GM23338 (cell line): Measurements from ENCODE around the gene TRAPPC3L. TPM values are rescaled to one million over a fixed set of nuclear protein-coding genes. Genes with fewer than 3 reads are reported as not detected.

Experiments
- ATAC-seq: fragments of 200-7000 bp; cut with Tn5 transposase; 3 replicates; pipeline ENCODE4 v1.9.1; 2020
- DNase-seq: peaks from one replicate; pipeline ENCODE4 v3.0.0-alpha.2; 2015; ENCODE audit warnings: low spot score
- H2AFZ ChIP-seq: fragments of 200-600 bp; sonication (generic); 2 replicates; pipeline ENCODE4 v1.8.0; 2016; ENCODE audit warnings: antibody characterized with exemption, mild to moderate bottlenecking, moderate library complexity
- H3F3A ChIP-seq: fragments of 200-600 bp; sonication (generic); replicated peaks from 2 replicates; pipeline ENCODE4 v1.8.0; 2017; ENCODE audit warnings: antibody characterized with exemption, mixed run types, low read depth
- H3K27ac ChIP-seq: fragments of 200-600 bp; sonication (generic); 2 replicates; pipeline ENCODE4 v1.6.1; 2016; ENCODE audit warnings: low read depth
- H3K27me3 ChIP-seq: fragments of 200-600 bp; sonication (generic); 2 replicates; pipeline ENCODE4 v1.8.0; 2016; ENCODE audit warnings: mild to moderate bottlenecking, mixed run types, moderate library complexity; ENCODE audit not compliant: insufficient read depth
- H3K36me3 ChIP-seq: fragments of 200-600 bp; sonication (generic); 2 replicates; pipeline ENCODE4 v1.8.0; 2016; ENCODE audit warnings: mild to moderate bottlenecking; ENCODE audit not compliant: insufficient read depth
- H3K4me1 ChIP-seq: fragments of 200-600 bp; sonication (generic); 2 replicates; pipeline ENCODE4 v1.8.0; 2016; ENCODE audit warnings: mild to moderate bottlenecking, moderate library complexity; ENCODE audit not compliant: insufficient read depth
- H3K4me2 ChIP-seq: fragments of 200-600 bp; sonication (generic); 2 replicates; pipeline ENCODE4 v1.7.1; 2017; ENCODE audit warnings: mixed run types
- H3K4me3 ChIP-seq: fragments of 200-600 bp; sonication (generic); 2 replicates; pipeline ENCODE4 v1.6.1; 2016; ENCODE audit warnings: mixed run types
- H3K79me2 ChIP-seq: fragments of 200-600 bp; sonication (generic); replicated peaks from 2 replicates; pipeline ENCODE4 v1.8.0; 2017; ENCODE audit warnings: mild to moderate bottlenecking; ENCODE audit not compliant: insufficient read depth
- H3K9me2 ChIP-seq: fragments of 200-600 bp; sonication (generic); 2 replicates; pipeline ENCODE4 v1.8.0; 2017; ENCODE audit not compliant: insufficient read depth
- H4K20me1 ChIP-seq: fragments of 200-600 bp; sonication (generic); replicated peaks from 2 replicates; pipeline ENCODE4 v1.8.0; 2017; ENCODE audit warnings: mild to moderate bottlenecking; ENCODE audit not compliant: insufficient read depth
- H3K27ac Mint-ChIP-seq: 2 replicates; pipeline ENCODE4 v1.8.0; 2020; ENCODE audit warnings: inconsistent platforms, mild to moderate bottlenecking, moderate library complexity, mixed read lengths
- H3K27me3 Mint-ChIP-seq: 3 replicates; pipeline ENCODE4 v1.8.0; 2022; ENCODE audit warnings: low read depth, mild to moderate bottlenecking, moderate library complexity, mixed read lengths, inconsistent platforms; ENCODE audit not compliant: insufficient read depth, poor library complexity
- H3K36me3 Mint-ChIP-seq: 3 replicates; pipeline ENCODE4 v1.8.0; 2021; ENCODE audit warnings: low read depth, mild to moderate bottlenecking, inconsistent platforms, moderate library complexity, mixed read lengths
- H3K4me1 Mint-ChIP-seq: 3 replicates; pipeline ENCODE4 v1.8.0; 2020; ENCODE audit warnings: mild to moderate bottlenecking, inconsistent platforms, mixed read lengths
- H3K4me3 Mint-ChIP-seq: 3 replicates; pipeline ENCODE4 v1.8.0; 2021; ENCODE audit warnings: moderate library complexity, mild to moderate bottlenecking, inconsistent platforms, mixed read lengths
- H3K9me3 Mint-ChIP-seq: 3 replicates; pipeline ENCODE4 v1.8.0; 2020; ENCODE audit warnings: moderate library complexity, mild to moderate bottlenecking, inconsistent platforms, mixed read lengths
- EZH2 ChIP-seq: fragments of 200-600 bp; sonication (generic); IDR thresholded peaks from one replicate; pipeline ENCODE4 v1.8.0; 2017; ENCODE audit warnings: antibody characterized with exemption, mild to moderate bottlenecking, low read depth; ENCODE audit not compliant: unreplicated experiment
- JUNB ChIP-seq: IDR thresholded peaks from one replicate; pipeline ENCODE4 v1.6.1; 2016; ENCODE audit warnings: antibody characterized with exemption; ENCODE audit not compliant: unreplicated experiment
- POLR2AphosphoS5 ChIP-seq: IDR thresholded peaks from 2 replicates; pipeline ENCODE4 v1.6.1; 2016; ENCODE audit warnings: antibody characterized with exemption, low read depth
- REST ChIP-seq: IDR thresholded peaks from one replicate; pipeline ENCODE4 v1.6.1; 2018; ENCODE audit warnings: antibody characterized with exemption; ENCODE audit not compliant: unreplicated experiment
- ZNF114 ChIP-seq: fragments of 250-450 bp; sonication (Bioruptor Pico); IDR thresholded peaks from 2 replicates; pipeline ENCODE4 v1.5.0; 2020; ENCODE audit warnings: mild to moderate bottlenecking, moderate library complexity
- ZNF331 ChIP-seq: fragments of 250-450 bp; sonication (Bioruptor Pico); IDR thresholded peaks from 2 replicates; pipeline ENCODE4 v1.5.0; 2020; ENCODE audit warnings: low read depth, mild to moderate bottlenecking, moderate library complexity
- ZNF462 ChIP-seq: fragments of 250-450 bp; sonication (Bioruptor Pico); IDR thresholded peaks from 2 replicates; pipeline ENCODE4 v1.5.0; 2020; ENCODE audit warnings: mild to moderate bottlenecking, moderate library complexity
- polyA plus RNA-seq: library from polyadenylated mRNA; unstranded; fragments of >200 nt; fragmentation: Nextera tagmentation; extraction: Ambion mirVana; gene quantifications from 2 replicates; pipeline ENCODE4 v1.2.1, GENCODE V29; 2016
- total RNA-seq: library from RNA; depleted of rRNA; stranded (reverse); fragments of >200 nt; shearing (Covaris generic); gene quantifications from 2 replicates; pipeline ENCODE4 v1.2.3, GENCODE V29; 2014
- TF ChIP-seq, protein P1 (sequence below), 2 experiments: fragments of 200-600 bp in 1 of 2; sonication (generic) in 1 of 2; conservative IDR thresholded peaks; 2 replicates each; pipeline versions ENCODE4 v1.5.1 to v1.6.1; 2016 to 2017; ENCODE audit warnings: antibody characterized with exemption in 2 of 2, low read depth in 2 of 2, mild to moderate bottlenecking in 2 of 2, moderate library complexity in 1 of 2

TRAPPC3L gene
- total and polyA plus RNA-seq, 2 experiments from 2014 or later, result not detected

DNA sequence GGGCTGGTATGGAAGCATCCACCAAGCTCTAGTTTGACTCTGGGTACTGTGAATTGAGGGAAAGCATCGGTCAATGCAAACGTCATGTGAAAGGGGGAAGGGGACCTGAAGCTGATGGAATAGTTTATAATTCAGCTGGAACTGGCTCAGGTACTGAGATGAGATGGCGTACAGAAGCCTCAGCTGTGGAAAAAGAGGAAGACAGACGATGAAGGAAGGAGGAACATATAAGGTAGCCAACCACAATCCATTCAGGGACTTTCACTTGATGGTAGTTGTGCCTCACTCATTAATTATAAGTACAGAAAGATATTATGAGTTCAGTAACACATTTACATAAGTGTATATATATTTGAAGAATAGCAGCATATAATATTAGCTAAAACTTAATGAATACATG is 31.4 kb downstream of the TRAPPC3L start:
- no peak overlapping the region for H3K4me3 ChIP-seq
- H2AFZ ChIP-seq, result no peak overlapping the region
- peaks cover 12% of the 10 kb centered on the region; the same call in 2 of the 3 replicates for H3K4me1 Mint-ChIP-seq
- no peaks in the 10 kb centered on the region for H3K27me3 ChIP-seq
- no peaks in the 10 kb centered on the region for H3K36me3 Mint-ChIP-seq
- no peaks in the 10 kb centered on the region for H4K20me1 ChIP-seq
- TF ChIP-seq JUNB, result no peak
- no peak for TF ChIP-seq ZNF462 (CRISPR knock-in tag)
- no peaks in the 10 kb centered on the region for H3F3A ChIP-seq
- H3K27ac Mint-ChIP-seq, result no peak overlapping the region
- ATAC-seq (no peak), DNase-seq (no peak)
- H3K4me1 ChIP-seq, result no peaks in the 10 kb centered on the region
- H3K9me3 Mint-ChIP-seq, result 0 out of 3 replicates have a peak, but pooled peaks cover 3% of the 10 kb centered on the region
- H3K27me3 Mint-ChIP-seq, result peaks cover 1% of the 10 kb centered on the region
- H3K4me2 ChIP-seq, result no peak overlapping the region
- no peak overlapping the region for H3K27ac ChIP-seq
- H3K9me2 ChIP-seq, result no peaks in the 10 kb centered on the region
- H3K4me3 Mint-ChIP-seq, result no peak overlapping the region
- no peaks in the 10 kb centered on the region for H3K79me2 ChIP-seq
- no peaks in the 10 kb centered on the region for H3K36me3 ChIP-seq

GRCh38 chr6:116513224-116513875 is 32.1 kb downstream of the TRAPPC3L start:
- no peaks in the 10 kb centered on the region for H3K4me1 ChIP-seq
- no peaks in the 10 kb centered on the region for H3K36me3 ChIP-seq
- H4K20me1 ChIP-seq, result no peaks in the 10 kb centered on the region
- H2AFZ ChIP-seq, result no peak overlapping the region
- Mint-ChIP-seq H3K27me3 (peaks cover 1% of the 10 kb centered on the region), H3K4me3 (no peak overlapping the region), H3K36me3 (no peaks in the 10 kb centered on the region), H3K4me1 (peaks cover 12% of the 10 kb centered on the region; the same call in 2 of the 3 replicates), H3K9me3 (peaks cover 9% of the 10 kb centered on the region; the same call in 1 of the 3 replicates), H3K27ac (no peak overlapping the region)
- no peaks in the 10 kb centered on the region for H3K9me2 ChIP-seq
- no peaks in the 10 kb centered on the region for H3K79me2 ChIP-seq
- H3K27ac ChIP-seq, result no peak overlapping the region
- DNase-seq (no peak), ATAC-seq (no peak)
- H3K4me2 ChIP-seq, result no peak overlapping the region
- H3K27me3 ChIP-seq, result no peaks in the 10 kb centered on the region
- H3F3A ChIP-seq, result no peaks in the 10 kb centered on the region
- H3K4me3 ChIP-seq, result no peak overlapping the region
- TF ChIP-seq ZNF331 (CRISPR knock-in tag) (no peak), JUNB (no peak), POLR2AphosphoS5 (no peak), ZNF114 (CRISPR knock-in tag) (no peak), REST (no peak), EZH2 (no peak)
- TF ChIP-seq, protein P1, sequence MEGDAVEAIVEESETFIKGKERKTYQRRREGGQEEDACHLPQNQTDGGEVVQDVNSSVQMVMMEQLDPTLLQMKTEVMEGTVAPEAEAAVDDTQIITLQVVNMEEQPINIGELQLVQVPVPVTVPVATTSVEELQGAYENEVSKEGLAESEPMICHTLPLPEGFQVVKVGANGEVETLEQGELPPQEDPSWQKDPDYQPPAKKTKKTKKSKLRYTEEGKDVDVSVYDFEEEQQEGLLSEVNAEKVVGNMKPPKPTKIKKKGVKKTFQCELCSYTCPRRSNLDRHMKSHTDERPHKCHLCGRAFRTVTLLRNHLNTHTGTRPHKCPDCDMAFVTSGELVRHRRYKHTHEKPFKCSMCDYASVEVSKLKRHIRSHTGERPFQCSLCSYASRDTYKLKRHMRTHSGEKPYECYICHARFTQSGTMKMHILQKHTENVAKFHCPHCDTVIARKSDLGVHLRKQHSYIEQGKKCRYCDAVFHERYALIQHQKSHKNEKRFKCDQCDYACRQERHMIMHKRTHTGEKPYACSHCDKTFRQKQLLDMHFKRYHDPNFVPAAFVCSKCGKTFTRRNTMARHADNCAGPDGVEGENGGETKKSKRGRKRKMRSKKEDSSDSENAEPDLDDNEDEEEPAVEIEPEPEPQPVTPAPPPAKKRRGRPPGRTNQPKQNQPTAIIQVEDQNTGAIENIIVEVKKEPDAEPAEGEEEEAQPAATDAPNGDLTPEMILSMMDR (conservative IDR thresholded peaks at IDR 0.05; ENCODE audit: low read depth in 2 of 2), result no peak
